ENCODE measurements around the gene ITGB3BP. TPM values are rescaled to one million over a fixed set of nuclear protein-coding genes. Genes with fewer than 3 reads are reported as not detected.

Gene ITGB3BP
- total RNA-seq, 2 experiments from 2014 or later = 91.5 to 97.0 TPM

DNA sequence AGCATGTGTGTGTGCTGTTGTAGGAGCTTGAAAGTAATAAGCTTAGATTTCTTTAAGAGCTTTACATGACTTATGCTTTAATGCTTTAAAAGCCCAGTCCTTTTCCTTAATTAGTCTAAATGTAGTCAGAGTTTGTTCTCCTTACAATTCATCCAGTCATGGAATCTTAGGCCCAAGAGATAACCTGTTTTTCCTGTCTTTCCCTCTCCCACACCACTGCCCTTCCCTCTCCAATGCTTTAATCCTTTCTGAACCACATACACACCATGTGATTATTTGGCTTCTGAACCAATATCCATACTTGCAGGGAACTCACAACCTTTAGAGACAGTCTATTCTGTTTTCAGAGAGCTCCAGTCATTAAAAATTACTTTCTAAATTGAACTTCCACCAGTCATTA, 118.0 kb downstream of the ITGB3BP start:
- Histone ChIP-seq H3K27ac (ENCODE audit: low read depth, low read length, poor library complexity, severe bottlenecking) (no peak overlapping the region), H3K9me3 (ENCODE audit: low read length) (no peaks in the 10 kb centered on the region), H3K79me2 (ENCODE audit: insufficient read depth, low read depth, low read length) (no peaks in the 10 kb centered on the region), H3K4me2 (ENCODE audit: low read length) (no peak overlapping the region), H4K20me1 (ENCODE audit: insufficient read depth, low read length) (no peaks in the 10 kb centered on the region), H2AFZ (ENCODE audit: low read length) (no peak overlapping the region), H3K9me2 (ENCODE audit: insufficient read depth, low read length) (no peaks in the 10 kb centered on the region), H3K4me3 (ENCODE audit: low read depth, low read length, poor library complexity, severe bottlenecking) (no peak overlapping the region), H3K4me1 (ENCODE audit: insufficient read depth, low read length, poor library complexity, severe bottlenecking) (no peaks in the 10 kb centered on the region), H3K36me3 (ENCODE audit: insufficient read depth, low read length) (peaks cover 46% of the 10 kb centered on the region)
- no peak for DNase-seq (ENCODE audit: low spot score)
- TF ChIP-seq, protein P1, sequence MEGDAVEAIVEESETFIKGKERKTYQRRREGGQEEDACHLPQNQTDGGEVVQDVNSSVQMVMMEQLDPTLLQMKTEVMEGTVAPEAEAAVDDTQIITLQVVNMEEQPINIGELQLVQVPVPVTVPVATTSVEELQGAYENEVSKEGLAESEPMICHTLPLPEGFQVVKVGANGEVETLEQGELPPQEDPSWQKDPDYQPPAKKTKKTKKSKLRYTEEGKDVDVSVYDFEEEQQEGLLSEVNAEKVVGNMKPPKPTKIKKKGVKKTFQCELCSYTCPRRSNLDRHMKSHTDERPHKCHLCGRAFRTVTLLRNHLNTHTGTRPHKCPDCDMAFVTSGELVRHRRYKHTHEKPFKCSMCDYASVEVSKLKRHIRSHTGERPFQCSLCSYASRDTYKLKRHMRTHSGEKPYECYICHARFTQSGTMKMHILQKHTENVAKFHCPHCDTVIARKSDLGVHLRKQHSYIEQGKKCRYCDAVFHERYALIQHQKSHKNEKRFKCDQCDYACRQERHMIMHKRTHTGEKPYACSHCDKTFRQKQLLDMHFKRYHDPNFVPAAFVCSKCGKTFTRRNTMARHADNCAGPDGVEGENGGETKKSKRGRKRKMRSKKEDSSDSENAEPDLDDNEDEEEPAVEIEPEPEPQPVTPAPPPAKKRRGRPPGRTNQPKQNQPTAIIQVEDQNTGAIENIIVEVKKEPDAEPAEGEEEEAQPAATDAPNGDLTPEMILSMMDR (conservative IDR thresholded peaks at IDR 0.05; ENCODE audit: low read length) = no peak
- TF ChIP-seq EZH2phosphoT487 (IDR thresholded peaks at IDR 0.05; ENCODE audit: borderline replicate concordance, low read depth, low read length) = no peak
- no TSS peak for BruUV-seq (replicated peaks)
- intact Hi-C loops (cut with micrococcal nuclease; ENCODE audit: unreplicated experiment) = no loop called here
- POLR2A ChIA-PET = interaction anchor here (0.6 to 3.1 kb wide), 7 partner anchors 8 to 1312 kb away, joined by 3 to 14 read pairs (median 3); no protein-coding TSS in a partner anchor
- CTCF ChIA-PET (ENCODE audit: unreplicated experiment) = no interaction called here

DNA sequence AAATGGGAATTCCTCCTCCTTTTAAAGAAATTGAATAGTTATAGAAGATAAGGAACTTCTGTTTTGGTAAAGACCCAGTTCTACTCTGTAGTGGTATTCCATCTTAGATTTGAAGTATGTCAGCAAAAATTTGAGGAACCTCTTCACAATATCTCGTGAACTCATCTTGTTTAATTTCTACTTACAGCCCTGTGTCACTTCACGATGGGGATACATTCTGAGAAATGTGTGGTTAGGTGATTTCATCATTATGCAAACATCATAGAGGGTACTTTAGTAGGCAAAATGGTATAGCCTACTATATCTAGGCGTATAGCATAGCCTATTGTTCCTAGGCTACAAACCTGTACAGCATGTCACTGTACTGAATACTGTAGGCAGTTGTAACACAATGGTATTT, 119.6 kb downstream of the ITGB3BP start:
- no peak overlapping the region for H3K27ac ChIP-seq (ENCODE audit: low read depth, low read length, poor library complexity, severe bottlenecking)
- H3K4me1 ChIP-seq (ENCODE audit: insufficient read depth, low read length, poor library complexity, severe bottlenecking) = no peaks in the 10 kb centered on the region
- no peaks in the 10 kb centered on the region for H3K79me2 ChIP-seq (ENCODE audit: insufficient read depth, low read depth, low read length)
- no peaks in the 10 kb centered on the region for H3K9me3 ChIP-seq (ENCODE audit: low read length)
- no TSS peak for BruUV-seq (replicated peaks)
- H3K4me2 ChIP-seq (ENCODE audit: low read length) = no peak overlapping the region
- H2AFZ ChIP-seq (ENCODE audit: low read length) = no peak overlapping the region
- CTCF ChIA-PET (ENCODE audit: unreplicated experiment) = no interaction called here
- H4K20me1 ChIP-seq (ENCODE audit: insufficient read depth, low read length) = no peaks in the 10 kb centered on the region
- intact Hi-C loops (cut with micrococcal nuclease; ENCODE audit: unreplicated experiment) = no loop called here
- H3K4me3 ChIP-seq (ENCODE audit: low read depth, low read length, poor library complexity, severe bottlenecking) = no peak overlapping the region
- no peaks in the 10 kb centered on the region for H3K9me2 ChIP-seq (ENCODE audit: insufficient read depth, low read length)
- DNase-seq (ENCODE audit: low spot score) = no peak
- TF ChIP-seq EZH2phosphoT487 (IDR thresholded peaks at IDR 0.05; ENCODE audit: borderline replicate concordance, low read depth, low read length) = no peak
- TF ChIP-seq, protein P1 (conservative IDR thresholded peaks at IDR 0.05; ENCODE audit: low read length) = no peak
- H3K36me3 ChIP-seq (ENCODE audit: insufficient read depth, low read length) = peaks cover 51% of the 10 kb centered on the region
- POLR2A ChIA-PET = interaction anchor here (0.6 to 4.6 kb wide), 5 partner anchors 7 to 206 kb away, joined by 3 to 21 read pairs (median 4); no protein-coding TSS in a partner anchor

DNA sequence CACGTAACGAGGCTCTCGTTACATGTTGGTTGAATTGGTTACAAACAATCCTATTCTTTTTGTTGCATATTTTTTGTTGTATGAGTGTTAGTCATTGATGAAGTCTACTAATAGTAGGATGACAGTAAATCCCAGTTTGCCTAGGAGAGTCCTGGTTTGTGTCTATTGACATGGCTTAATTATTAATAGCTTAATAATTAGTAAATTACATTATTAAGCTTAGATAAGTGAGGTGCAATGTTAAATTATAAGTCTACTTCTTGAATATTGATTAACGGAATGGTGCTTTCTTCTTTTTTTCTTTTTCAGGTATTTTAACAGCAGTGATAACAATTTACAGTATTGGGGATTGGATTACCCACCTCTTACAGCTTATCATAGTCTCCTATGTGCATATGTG, 121.1 kb downstream of the ITGB3BP start:
- DNase-seq (ENCODE audit: low spot score) = no peak
- Histone ChIP-seq H3K9me2 (ENCODE audit: insufficient read depth, low read length) (no peaks in the 10 kb centered on the region), H3K9me3 (ENCODE audit: low read length) (no peaks in the 10 kb centered on the region), H4K20me1 (ENCODE audit: insufficient read depth, low read length) (no peaks in the 10 kb centered on the region), H3K4me1 (ENCODE audit: insufficient read depth, low read length, poor library complexity, severe bottlenecking) (no peaks in the 10 kb centered on the region), H3K4me3 (ENCODE audit: low read depth, low read length, poor library complexity, severe bottlenecking) (no peak overlapping the region), H3K36me3 (ENCODE audit: insufficient read depth, low read length) (peaks cover 52% of the 10 kb centered on the region), H3K27ac (ENCODE audit: low read depth, low read length, poor library complexity, severe bottlenecking) (no peak overlapping the region), H2AFZ (ENCODE audit: low read length) (no peak overlapping the region), H3K4me2 (ENCODE audit: low read length) (no peak overlapping the region), H3K79me2 (ENCODE audit: insufficient read depth, low read depth, low read length) (no peaks in the 10 kb centered on the region)
- intact Hi-C loops (cut with micrococcal nuclease; ENCODE audit: unreplicated experiment) = no loop called here
- ChIA-PET POLR2A (interaction anchor here (0.6 to 4.6 kb wide), 6 partner anchors 9 to 1634 kb away, joined by 3 to 21 read pairs (median 5); no protein-coding TSS in a partner anchor), CTCF (ENCODE audit: unreplicated experiment) (no interaction called here)
- BruUV-seq (replicated peaks) = no TSS peak
- no peak for TF ChIP-seq EZH2phosphoT487 (IDR thresholded peaks at IDR 0.05; ENCODE audit: borderline replicate concordance, low read depth, low read length)
- TF ChIP-seq, protein P1 (conservative IDR thresholded peaks at IDR 0.05; ENCODE audit: low read length) = no peak

Data from OCI-LY7 (cell line).